Measurements from ENCODE around the gene TRIM45.

The TRIM45 gene

GRCh38 chr1:117112047-117112717 is 9.4 kb downstream of the TRIM45 start:
- H3K4me3 ChIP-seq (ENCODE audit: insufficient read depth, low read length, poor library complexity, severe bottlenecking): no peak overlapping the region
- H3K4me2 ChIP-seq (ENCODE audit: low read depth, low read length, poor library complexity, severe bottlenecking): no peak overlapping the region
- H3K27me3 ChIP-seq (ENCODE audit: low read length): no peaks in the 10 kb centered on the region
- H3K79me2 ChIP-seq (ENCODE audit: insufficient read depth, low read length): no peaks in the 10 kb centered on the region
- no peaks in the 10 kb centered on the region for H3K9me2 ChIP-seq (replicated peaks; ENCODE audit: insufficient read depth, low read length)
- H3K27ac ChIP-seq (ENCODE audit: low read depth, low read length): no peak overlapping the region
- no peaks in the 10 kb centered on the region for H3F3A ChIP-seq (ENCODE audit: insufficient read depth)
- no peaks in the 10 kb centered on the region for H3K36me3 ChIP-seq (ENCODE audit: low read length)
- H3K9ac ChIP-seq (ENCODE audit: low read length): no peak overlapping the region
- H2AFZ ChIP-seq (ENCODE audit: low read depth, low read length, severe bottlenecking): no peak overlapping the region
- H4K20me1 ChIP-seq (ENCODE audit: low read depth, low read length): no peaks in the 10 kb centered on the region
- TF ChIP-seq EZH2phosphoT487 (conservative IDR thresholded peaks at IDR 0.05; ENCODE audit: low read length) (no peak), CTCF (IDR thresholded peaks at IDR 0.05; ENCODE audit: insufficient read depth, low read length, poor library complexity, severe bottlenecking) (no peak)
- H3K9me3 ChIP-seq (ENCODE audit: insufficient read depth, low read length): no peaks in the 10 kb centered on the region

- no peak for TF ChIP-seq EZH2phosphoT487 (conservative IDR thresholded peaks at IDR 0.05; ENCODE audit: low read length)
- no peak for TF ChIP-seq CTCF (IDR thresholded peaks at IDR 0.05; ENCODE audit: insufficient read depth, low read length, poor library complexity, severe bottlenecking)
- no peaks in the 10 kb centered on the region for H3K27me3 ChIP-seq (ENCODE audit: low read length)
- H3K27ac ChIP-seq (ENCODE audit: low read depth, low read length): no peak overlapping the region
- no peak overlapping the region for H3K9ac ChIP-seq (ENCODE audit: low read length)
- no peaks in the 10 kb centered on the region for H3K36me3 ChIP-seq (ENCODE audit: low read length)
- H3K79me2 ChIP-seq (ENCODE audit: insufficient read depth, low read length): no peaks in the 10 kb centered on the region
- H3K9me3 ChIP-seq (ENCODE audit: insufficient read depth, low read length): no peaks in the 10 kb centered on the region
- H3K4me2 ChIP-seq (ENCODE audit: low read depth, low read length, poor library complexity, severe bottlenecking): no peak overlapping the region
- no peak overlapping the region for H2AFZ ChIP-seq (ENCODE audit: low read depth, low read length, severe bottlenecking)
- H3K9me2 ChIP-seq (replicated peaks; ENCODE audit: insufficient read depth, low read length): no peaks in the 10 kb centered on the region
- H4K20me1 ChIP-seq (ENCODE audit: low read depth, low read length): no peaks in the 10 kb centered on the region
- H3K4me3 ChIP-seq (ENCODE audit: insufficient read depth, low read length, poor library complexity, severe bottlenecking): no peak overlapping the region
- H3F3A ChIP-seq (ENCODE audit: insufficient read depth): no peaks in the 10 kb centered on the region
Observed at GRCh38 chr1:117110774-117111173, 10.8 kb downstream of the TRIM45 start.

DNA sequence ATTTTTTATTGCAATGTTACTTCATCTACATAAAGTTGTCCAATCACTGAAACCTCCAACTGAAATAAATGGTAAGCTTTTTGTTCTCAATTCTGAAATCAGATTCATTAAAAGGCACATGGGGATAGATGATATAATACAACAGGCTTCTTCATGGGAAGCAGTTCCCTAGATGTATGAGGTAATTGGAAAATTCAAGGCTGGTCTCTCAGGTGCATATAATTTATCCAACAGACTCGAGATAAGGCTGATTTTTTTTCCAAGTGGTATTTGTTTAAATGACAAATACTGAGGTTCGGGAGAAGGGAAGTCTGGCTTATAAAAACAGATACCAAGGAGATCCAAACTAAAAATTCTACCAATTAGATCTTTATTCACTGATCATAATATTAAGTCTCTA is 14.2 kb downstream of the TRIM45 start:
- no peaks in the 10 kb centered on the region for H3F3A ChIP-seq (ENCODE audit: insufficient read depth)
- no peak overlapping the region for H2AFZ ChIP-seq (ENCODE audit: low read depth, low read length, severe bottlenecking)
- no peaks in the 10 kb centered on the region for H3K9me3 ChIP-seq (ENCODE audit: insufficient read depth, low read length)
- no peak overlapping the region for H3K27ac ChIP-seq (ENCODE audit: low read depth, low read length)
- peaks cover 8% of the 10 kb centered on the region for H3K36me3 ChIP-seq (ENCODE audit: low read length)
- no peak for TF ChIP-seq EZH2phosphoT487 (conservative IDR thresholded peaks at IDR 0.05; ENCODE audit: low read length)
- no peak for TF ChIP-seq CTCF (IDR thresholded peaks at IDR 0.05; ENCODE audit: insufficient read depth, low read length, poor library complexity, severe bottlenecking)
- H3K9ac ChIP-seq (ENCODE audit: low read length): no peak overlapping the region
- no peaks in the 10 kb centered on the region for H3K79me2 ChIP-seq (ENCODE audit: insufficient read depth, low read length)
- H3K27me3 ChIP-seq (ENCODE audit: low read length): no peaks in the 10 kb centered on the region
- H4K20me1 ChIP-seq (ENCODE audit: low read depth, low read length): no peaks in the 10 kb centered on the region
- no peak overlapping the region for H3K4me3 ChIP-seq (ENCODE audit: insufficient read depth, low read length, poor library complexity, severe bottlenecking)
- H3K4me2 ChIP-seq (ENCODE audit: low read depth, low read length, poor library complexity, severe bottlenecking): no peak overlapping the region
- no peaks in the 10 kb centered on the region for H3K9me2 ChIP-seq (replicated peaks; ENCODE audit: insufficient read depth, low read length)

Data from SU-DHL-6 (cell line).